Thymus (tissue), 11 donors: ENCODE results near the gene AOC3. TPM values are rescaled to one million over a fixed set of nuclear protein-coding genes. Genes with fewer than 3 reads are reported as not detected.

Experiments
- DNase-seq, 9 donors: peaks; one replicate each; pipeline ENCODE4 v3.0.0-alpha.2; 2013; ENCODE audit warnings: low spot score in 9 of 9, low read depth in 6 of 9, missing footprints in 1 of 9
- H3K27ac ChIP-seq, 2 donors: one replicate each; pipeline ENCODE4 v1.5.1; 2013; ENCODE audit warnings: control low read depth in 1 of 2, low read depth in 1 of 2, low read length in 1 of 2, mild to moderate bottlenecking in 1 of 2, moderate library complexity in 1 of 2
- H3K27me3 ChIP-seq, 2 donors: one replicate each; pipeline ENCODE4 v1.5.1; 2013; ENCODE audit warnings: low read length in 1 of 2; ENCODE audit not compliant: control insufficient read depth in 2 of 2, insufficient read depth in 1 of 2
- H3K36me3 ChIP-seq, 2 donors: one replicate each; pipeline ENCODE4 v1.5.1; 2013; ENCODE audit warnings: low read length in 1 of 2, mild to moderate bottlenecking in 1 of 2, moderate library complexity in 1 of 2; ENCODE audit not compliant: control insufficient read depth in 2 of 2, insufficient read depth in 2 of 2
- H3K4me1 ChIP-seq, 2 donors: one replicate each; pipeline ENCODE4 v1.5.1; 2013; ENCODE audit warnings: low read length in 2 of 2; ENCODE audit not compliant: control insufficient read depth in 2 of 2, insufficient read depth in 2 of 2
- H3K4me3 ChIP-seq, 2 donors: one replicate each; pipeline ENCODE4 v1.5.1; 2013; ENCODE audit warnings: low read length in 2 of 2, control low read depth in 1 of 2, mild to moderate bottlenecking in 1 of 2
- H3K9me3 ChIP-seq, 2 donors: one replicate each; pipeline ENCODE4 v1.5.1; 2013; ENCODE audit warnings: low read length in 1 of 2, mild to moderate bottlenecking in 1 of 2; ENCODE audit not compliant: control insufficient read depth in 2 of 2, insufficient read depth in 1 of 2
- WGBS: extraction: QIAGEN DNeasy Blood & Tissue Kit; methylation state at CpG from one replicate; pipeline ENCODE4 v1.1.7; 2013; 5-methylcytosine and 5-hydroxymethylcytosine counted together
- polyA plus RNA-seq: library from polyadenylated mRNA; stranded (reverse); fragments of 200-250 nt; gene quantifications from one replicate; pipeline ENCODE4 v1.2.3, GENCODE V29; 2013
- total RNA-seq: library from RNA; stranded (reverse); fragments of 120-200 nt; gene quantifications from one replicate; pipeline ENCODE4 v1.2.4, GENCODE V29; 2013
- donor health status: healthy.

AOC3 gene
- total and polyA plus RNA-seq, 2 donors: 1.2 to 16.0 TPM

GRCh38 chr17:42906772-42907446 is 55.9 kb downstream of the AOC3 start:
- no peak for DNase-seq
- no peaks in the 10 kb centered on the region for H3K9me3 ChIP-seq
- H3K4me3 ChIP-seq: no peak overlapping the region
- no peaks in the 10 kb centered on the region for H3K36me3 ChIP-seq
- peaks cover 0 to 5% of the 10 kb centered on the region in 2 donors for H3K27me3 ChIP-seq
- no peak overlapping the region for H3K27ac ChIP-seq
- 87% methylated on average over 8 of the region's 8 CpGs for WGBS
- H3K4me1 ChIP-seq: peaks cover 0 to 7% of the 10 kb centered on the region in 2 donors

Other genes starting within 250 kb of the AOC3 start
- 40.0 TPM for gene RETREG3, start 241.8 kb upstream of the AOC3 start, total RNA-seq
- 33.7 TPM for gene RETREG3, start 241.8 kb upstream of the AOC3 start, polyA plus RNA-seq
- 24.1 TPM for gene TUBG1, start 241.5 kb upstream of the AOC3 start, total RNA-seq
- gene TUBG1, start 241.5 kb upstream of the AOC3 start, polyA plus RNA-seq: 11.4 TPM
- 3.0 TPM for gene TUBG2, start 191.9 kb upstream of the AOC3 start, total RNA-seq
- gene TUBG2, start 191.9 kb upstream of the AOC3 start, polyA plus RNA-seq: 11.3 TPM
- 8.2 TPM for gene PLEKHH3, start 174.2 kb upstream of the AOC3 start, total RNA-seq
- gene PLEKHH3, start 174.2 kb upstream of the AOC3 start, polyA plus RNA-seq: 20.3 TPM
- gene CCR10, start 169.4 kb upstream of the AOC3 start, total RNA-seq: 0.80 TPM
- 1.2 TPM for gene CCR10, start 169.4 kb upstream of the AOC3 start, polyA plus RNA-seq
- gene CNTNAP1, start 168.7 kb upstream of the AOC3 start, total RNA-seq: 0.76 TPM
- 2.1 TPM for gene CNTNAP1, start 168.7 kb upstream of the AOC3 start, polyA plus RNA-seq
- gene EZH1, start 106.2 kb upstream of the AOC3 start, total RNA-seq: 18.5 TPM
- 38.8 TPM for gene EZH1, start 106.2 kb upstream of the AOC3 start, polyA plus RNA-seq
- gene RAMP2, start 90.0 kb upstream of the AOC3 start, total RNA-seq: 8.4 TPM
- gene RAMP2, start 90.0 kb upstream of the AOC3 start, polyA plus RNA-seq: 22.1 TPM
- 75.0 TPM for gene VPS25, start 77.8 kb upstream of the AOC3 start, total RNA-seq
- 58.3 TPM for gene VPS25, start 77.8 kb upstream of the AOC3 start, polyA plus RNA-seq
- gene WNK4, start 70.6 kb upstream of the AOC3 start, total RNA-seq: 0.05 TPM
- 0.11 TPM for gene WNK4, start 70.6 kb upstream of the AOC3 start, polyA plus RNA-seq
- 72.4 TPM for gene COA3, start 52.5 kb upstream of the AOC3 start, total RNA-seq
- 95.5 TPM for gene COA3, start 52.5 kb upstream of the AOC3 start, polyA plus RNA-seq
- gene CNTD1, start 52.3 kb upstream of the AOC3 start, total RNA-seq: 0.09 TPM
- gene CNTD1, start 52.3 kb upstream of the AOC3 start, polyA plus RNA-seq: 0.32 TPM
- gene BECN1, start 26.9 kb upstream of the AOC3 start, total RNA-seq: 67.0 TPM
- 79.5 TPM for gene BECN1, start 26.9 kb upstream of the AOC3 start, polyA plus RNA-seq
- 43.9 TPM for gene PSME3, start 17.8 kb upstream of the AOC3 start, total RNA-seq
- gene PSME3, start 17.8 kb upstream of the AOC3 start, polyA plus RNA-seq: 35.0 TPM
- 0.28 TPM for gene AOC2, start 6.6 kb upstream of the AOC3 start, total RNA-seq
- gene AOC2, start 6.6 kb upstream of the AOC3 start, polyA plus RNA-seq: 1.1 TPM
- gene G6PC1, start 49.6 kb downstream of the AOC3 start, total RNA-seq: 0.05 TPM
- gene G6PC1, start 49.6 kb downstream of the AOC3 start, polyA plus RNA-seq: 0.07 TPM
- gene AARSD1, start 113.3 kb downstream of the AOC3 start, total RNA-seq: 34.2 TPM
- gene AARSD1, start 113.3 kb downstream of the AOC3 start, polyA plus RNA-seq: 42.5 TPM
- 0.76 TPM for gene PTGES3L, start 128.9 kb downstream of the AOC3 start, total RNA-seq
- 1.1 TPM for gene PTGES3L, start 128.9 kb downstream of the AOC3 start, polyA plus RNA-seq
- gene RUNDC1, start 129.4 kb downstream of the AOC3 start, total RNA-seq: 7.1 TPM
- 8.8 TPM for gene RUNDC1, start 129.4 kb downstream of the AOC3 start, polyA plus RNA-seq
- gene RPL27, start 147.2 kb downstream of the AOC3 start, total RNA-seq: 2,182 TPM
- 4,515 TPM for gene RPL27, start 147.2 kb downstream of the AOC3 start, polyA plus RNA-seq
- 53.1 TPM for gene IFI35, start 155.6 kb downstream of the AOC3 start, total RNA-seq
- 47.6 TPM for gene IFI35, start 155.6 kb downstream of the AOC3 start, polyA plus RNA-seq
- gene VAT1, start 171.2 kb downstream of the AOC3 start, total RNA-seq: 46.8 TPM
- 51.7 TPM for gene VAT1, start 171.2 kb downstream of the AOC3 start, polyA plus RNA-seq
- 0.42 TPM for gene RND2, start 174.0 kb downstream of the AOC3 start, total RNA-seq
- 0.41 TPM for gene RND2, start 174.0 kb downstream of the AOC3 start, polyA plus RNA-seq